CD4-positive, alpha-beta memory T cell (primary cell): Measurements from ENCODE around the gene MZT2A. TPM values are rescaled to one million over a fixed set of nuclear protein-coding genes. Genes with fewer than 3 reads are reported as not detected.
A peak's percentile ranks its signal among the peaks of the same experiment; 100 is the strongest.
"Not testable (repeated sequence)": the region's sequence is repeated elsewhere in the genome, so short reads cannot be mapped to it uniquely, and the experiment has no call there.

Experiments
- CTCF ChIA-PET: fragments of 350-600 bp; sonication (Branson Sonifier 250); formaldehyde crosslinking; loops from one replicate; lab custom pipeline; 2021; ENCODE audit warnings: inconsistent platforms; ENCODE audit not compliant: partially characterized antibody; lab: Charles Lee
- POLR2A ChIA-PET: fragments of 350-600 bp; sonication (Branson Sonifier 250); formaldehyde crosslinking; loops from one replicate; lab custom pipeline; 2021; ENCODE audit not compliant: partially characterized antibody; lab: Charles Lee
- DNase-seq, 5 donors: peaks; one replicate each; pipeline versions ENCODE4 v3.0.0 to v3.0.0-alpha.2; 2020 to 2022; ENCODE audit warnings: mixed read lengths in 1 of 5
- H3K27ac ChIP-seq: one replicate; pipeline ENCODE4 v1.7.0; 2013; ENCODE audit warnings: low read depth, low read length
- H3K27me3 ChIP-seq: 2 replicates; pipeline ENCODE4 v1.7.0; 2013; ENCODE audit warnings: mild to moderate bottlenecking, low read length, moderate library complexity; ENCODE audit not compliant: insufficient read depth
- H3K36me3 ChIP-seq: 2 replicates; pipeline ENCODE4 v1.7.0; 2013; ENCODE audit warnings: mild to moderate bottlenecking, low read length, moderate library complexity; ENCODE audit not compliant: insufficient read depth
- H3K4me1 ChIP-seq: 2 replicates; pipeline ENCODE4 v1.7.0; 2013; ENCODE audit warnings: mild to moderate bottlenecking, low read length, moderate library complexity; ENCODE audit not compliant: insufficient read depth
- H3K4me3 ChIP-seq, 2 donors: one replicate each; pipeline ENCODE4 v1.7.0; 2013; ENCODE audit warnings: low read length in 2 of 2, mild to moderate bottlenecking in 1 of 2
- H3K9me3 ChIP-seq, 2 donors: one replicate each; pipeline ENCODE4 v1.7.0; 2013; ENCODE audit warnings: low read length in 2 of 2, control low read depth in 1 of 2; ENCODE audit not compliant: control insufficient read depth in 1 of 2
- H3K27ac Mint-ChIP-seq, 7 donors: one replicate each; pipeline ENCODE4 v1.8.0; 2020 to 2021; ENCODE audit warnings: mixed read lengths in 7 of 7, mild to moderate bottlenecking in 6 of 7, inconsistent platforms in 3 of 7, moderate library complexity in 3 of 7
- H3K27me3 Mint-ChIP-seq, 2 donors: one replicate each; pipeline ENCODE4 v1.8.0; 2020 to 2021; ENCODE audit warnings: mixed read lengths in 2 of 2
- H3K36me3 Mint-ChIP-seq, 2 donors: one replicate each; pipeline ENCODE4 v1.8.0; 2020 to 2021; ENCODE audit warnings: mixed read lengths in 2 of 2, inconsistent platforms in 1 of 2, mild to moderate bottlenecking in 1 of 2
- H3K4me1 Mint-ChIP-seq, 4 donors: one replicate each; pipeline ENCODE4 v1.8.0; 2020 to 2021; ENCODE audit warnings: mixed read lengths in 4 of 4, mild to moderate bottlenecking in 1 of 4
- H3K4me3 Mint-ChIP-seq, 8 donors: one replicate each; pipeline ENCODE4 v1.8.0; 2020 to 2021; ENCODE audit warnings: mixed read lengths in 8 of 8, mild to moderate bottlenecking in 7 of 8, moderate library complexity in 6 of 8, inconsistent platforms in 3 of 8
- H3K9me3 Mint-ChIP-seq, 8 donors: one replicate each; pipeline ENCODE4 v1.8.0; 2020 to 2021; ENCODE audit warnings: mixed read lengths in 8 of 8, mild to moderate bottlenecking in 5 of 8, inconsistent platforms in 3 of 8, moderate library complexity in 1 of 8
- intact Hi-C: fragments of 100-400 bp; cut with micrococcal nuclease; formaldehyde crosslinking; loops from one replicate; pipeline ENCODE4 v1.15.1; 2023
- polyA plus RNA-seq, 2 donors: library from polyadenylated mRNA; unstranded; fragments of 300-500 nt; fragmentation: Illumina TruSeq; gene quantifications; one replicate each; pipeline ENCODE4 v1.2.3, GENCODE V29; 2021
- total RNA-seq, 2 experiments: library from RNA; stranded (reverse); gene quantifications; one replicate each; pipeline ENCODE4 v1.2.3, GENCODE V29; 2021

MZT2A gene
- total and polyA plus RNA-seq, 4 experiments from 2014 or later, result 97.6 to 126 (median 112) TPM

DNA sequence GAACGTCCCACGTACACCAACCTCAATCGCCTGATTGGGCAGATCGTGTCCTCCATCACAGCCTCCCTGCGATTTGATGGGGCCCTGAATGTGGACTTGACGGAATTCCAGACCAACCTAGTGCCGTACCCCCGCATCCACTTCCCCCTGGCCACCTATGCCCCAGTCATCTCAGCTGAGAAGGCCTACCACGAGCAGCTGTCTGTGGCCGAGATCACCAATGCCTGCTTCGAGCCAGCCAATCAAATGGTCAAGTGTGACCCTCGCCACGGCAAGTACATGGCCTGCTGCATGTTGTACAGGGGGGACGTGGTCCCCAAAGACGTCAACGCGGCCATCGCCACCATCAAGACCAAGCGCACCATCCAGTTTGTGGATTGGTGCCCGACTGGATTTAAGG lies 11.8 kb downstream of the MZT2A start:
- CTCF ChIA-PET, H3K27ac Mint-ChIP-seq, H3K4me1 ChIP-seq, H3K27ac ChIP-seq, H3K4me1 Mint-ChIP-seq, H3K9me3 ChIP-seq, H3K27me3 ChIP-seq, DNase-seq, H3K9me3 Mint-ChIP-seq, H3K4me3 ChIP-seq, H3K27me3 Mint-ChIP-seq, POLR2A ChIA-PET, H3K36me3 ChIP-seq, H3K4me3 Mint-ChIP-seq, intact Hi-C loops: not testable (repeated sequence)
- H3K36me3 Mint-ChIP-seq, result peaks cover 4 to 15% of the 10 kb centered on the region in 2 donors

DNA sequence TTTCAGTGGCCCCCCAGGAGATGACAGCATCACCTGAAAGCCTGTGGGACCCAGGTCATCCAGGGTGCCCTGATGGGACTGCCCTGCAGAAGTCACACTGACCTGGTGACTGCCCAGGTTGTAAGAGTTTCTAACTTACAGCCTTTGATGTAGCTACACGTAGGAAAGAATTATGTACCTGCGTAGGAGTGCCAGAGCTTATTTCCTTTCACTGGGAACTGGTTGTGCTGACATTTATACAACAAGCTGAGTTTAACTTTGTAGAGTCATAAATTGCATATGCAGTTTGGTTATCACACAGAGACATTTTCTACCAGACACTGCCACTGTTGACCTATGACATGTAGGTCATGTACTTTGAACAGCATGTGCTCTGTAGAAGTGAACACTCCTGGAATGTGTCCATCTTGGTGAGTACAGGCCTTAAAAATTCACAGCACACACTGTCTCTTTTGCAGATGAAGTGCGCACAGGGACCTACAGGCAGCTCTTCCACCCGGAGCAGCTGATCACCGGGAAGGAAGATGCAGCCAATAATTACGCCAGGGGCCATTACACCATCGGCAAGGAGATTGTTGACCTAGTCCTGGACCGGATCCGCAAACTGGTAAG lies 13.2 kb downstream of the MZT2A start:
- DNase-seq, H3K27ac ChIP-seq, H3K27me3 ChIP-seq, H3K9me3 Mint-ChIP-seq, H3K4me3 Mint-ChIP-seq, H3K4me3 ChIP-seq, intact Hi-C loops, H3K9me3 ChIP-seq, CTCF ChIA-PET, H3K4me1 ChIP-seq, POLR2A ChIA-PET, H3K27ac Mint-ChIP-seq, H3K36me3 ChIP-seq, H3K27me3 Mint-ChIP-seq, H3K4me1 Mint-ChIP-seq: not testable (repeated sequence)
- H3K36me3 Mint-ChIP-seq, result peaks cover 4 to 14% of the 10 kb centered on the region in 2 donors

DNA sequence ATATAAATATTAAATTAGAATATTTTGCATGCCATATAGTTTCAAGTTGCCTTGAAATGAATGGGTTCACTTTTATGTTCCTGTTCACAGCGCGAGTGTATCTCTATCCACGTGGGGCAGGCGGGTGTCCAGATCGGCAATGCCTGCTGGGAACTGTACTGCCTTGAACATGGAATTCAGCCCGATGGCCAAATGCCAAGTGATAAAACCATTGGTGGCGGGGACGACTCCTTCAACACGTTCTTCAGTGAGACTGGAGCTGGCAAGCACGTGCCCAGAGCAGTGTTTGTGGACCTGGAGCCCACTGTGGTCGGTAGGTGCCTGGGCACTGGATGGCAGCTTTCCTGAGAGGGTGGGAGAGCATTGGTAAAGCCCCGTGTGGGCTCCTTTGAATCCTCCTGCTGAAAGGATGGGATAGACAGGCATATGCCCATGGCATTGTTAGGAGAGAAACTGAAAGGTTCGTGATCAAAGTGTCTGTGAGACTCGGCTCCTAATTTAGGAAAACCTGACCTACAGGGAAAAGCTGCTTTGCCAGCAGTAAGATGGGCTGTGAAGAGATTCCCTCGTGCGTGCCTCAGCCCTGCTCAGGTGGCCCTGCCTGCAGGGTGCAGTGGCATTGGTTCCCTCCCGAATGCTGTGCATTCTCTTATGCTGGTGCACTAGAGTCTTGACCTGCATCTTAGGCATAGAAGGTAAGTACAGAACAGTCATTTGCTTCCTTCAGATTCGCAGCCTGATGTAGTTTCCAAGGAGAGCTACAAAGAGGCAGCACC lies 13.9 kb downstream of the MZT2A start:
- intact Hi-C loops, H3K27me3 Mint-ChIP-seq, H3K27me3 ChIP-seq, CTCF ChIA-PET, H3K9me3 ChIP-seq, POLR2A ChIA-PET, H3K4me1 Mint-ChIP-seq, H3K36me3 ChIP-seq, H3K27ac Mint-ChIP-seq, H3K4me3 ChIP-seq, H3K4me3 Mint-ChIP-seq, H3K4me1 ChIP-seq, H3K9me3 Mint-ChIP-seq, H3K27ac ChIP-seq, DNase-seq: not testable (repeated sequence)
- peaks cover 4 to 12% of the 10 kb centered on the region in 2 donors for H3K36me3 Mint-ChIP-seq

DNA sequence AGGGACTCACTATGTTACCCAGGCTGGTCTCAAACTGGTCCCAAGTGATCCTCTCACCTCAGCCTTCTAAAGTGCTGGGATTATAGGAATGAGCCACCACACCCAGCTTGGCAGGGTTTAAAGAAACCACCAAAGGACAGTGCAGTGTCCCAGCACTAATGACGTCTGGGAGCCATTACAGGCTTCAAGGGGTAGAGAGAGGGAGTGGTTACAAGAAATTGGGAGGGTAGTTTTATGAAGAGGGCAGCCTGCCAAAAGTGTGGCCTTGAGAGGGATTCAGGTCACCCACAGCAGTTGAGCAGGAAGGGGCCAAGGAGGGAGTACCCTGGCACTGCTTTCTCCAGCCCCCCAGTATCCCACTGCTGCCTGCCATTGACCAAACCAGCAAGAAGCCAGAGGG lies 15.0 kb downstream of the MZT2A start:
- POLR2A ChIA-PET, intact Hi-C loops, H3K27me3 Mint-ChIP-seq, H3K4me1 Mint-ChIP-seq, DNase-seq, H3K27ac ChIP-seq, H3K36me3 Mint-ChIP-seq, CTCF ChIA-PET, H3K36me3 ChIP-seq, H3K9me3 ChIP-seq, H3K4me3 Mint-ChIP-seq, H3K4me1 ChIP-seq, H3K27ac Mint-ChIP-seq, H3K27me3 ChIP-seq, H3K4me3 ChIP-seq, H3K9me3 Mint-ChIP-seq: not testable (repeated sequence)

DNA sequence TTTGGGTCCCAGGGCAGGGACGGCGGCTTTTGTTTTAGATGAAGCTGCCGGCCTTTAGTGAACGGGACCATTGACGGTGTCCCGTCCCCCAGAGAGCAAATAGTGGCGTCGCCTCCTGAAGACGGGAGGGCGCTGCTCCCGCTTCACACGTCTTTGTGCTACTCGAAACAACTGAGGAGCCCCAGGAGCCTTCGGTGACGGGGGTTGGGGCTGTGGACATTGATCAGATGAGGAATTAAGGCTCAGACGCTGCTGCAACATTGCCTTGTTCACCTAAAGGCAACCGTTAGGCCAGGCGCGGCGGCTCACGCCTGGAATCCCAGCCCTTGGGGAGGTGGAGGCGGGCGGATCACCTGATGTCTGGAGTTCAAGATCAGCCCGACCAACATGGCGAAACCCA lies 15.8 kb downstream of the MZT2A start:
- H3K9me3 ChIP-seq, POLR2A ChIA-PET, H3K27ac Mint-ChIP-seq, intact Hi-C loops, H3K27me3 ChIP-seq, H3K27ac ChIP-seq, H3K4me3 ChIP-seq, CTCF ChIA-PET, H3K27me3 Mint-ChIP-seq, H3K4me3 Mint-ChIP-seq, H3K36me3 Mint-ChIP-seq, DNase-seq, H3K36me3 ChIP-seq, H3K9me3 Mint-ChIP-seq, H3K4me1 Mint-ChIP-seq, H3K4me1 ChIP-seq: not testable (repeated sequence)

DNA sequence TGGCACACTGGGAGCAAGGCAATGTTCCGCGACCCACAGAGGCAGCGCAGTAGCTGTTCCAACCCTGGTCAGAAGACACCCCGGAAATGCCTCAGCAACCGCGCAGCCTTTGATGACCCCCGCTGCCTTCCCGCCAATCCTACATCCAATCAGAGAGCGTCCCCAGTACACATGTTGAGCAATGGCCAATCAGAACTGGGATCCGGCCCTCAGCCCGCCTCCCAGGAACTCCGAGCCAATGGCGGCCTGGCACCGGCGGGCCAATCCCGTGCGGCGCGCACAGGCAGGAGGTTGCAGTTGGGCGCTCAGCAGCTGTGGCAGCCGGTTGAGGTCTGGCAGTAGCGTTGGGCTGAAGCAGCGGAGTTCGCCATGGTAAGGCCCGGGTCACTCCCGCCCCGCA lies 16.4 kb downstream of the MZT2A start, which contains the start of gene TUBA3D:
TUBA3D (plus strand) TSS at position 289 of the 400 bp plus-strand sequence; CDS start at position 370, 81 bp downstream.
- Histone ChIP-seq H3K4me3 (no peak within 1 kb of the TSS), H3K9me3 (no peaks in the 10 kb centered on the region), H3K27ac (no peak within 1 kb of the TSS), H3K27me3 (no peaks in the 10 kb centered on the region), H3K4me1 (no peaks in the 10 kb centered on the region), H3K36me3 (no peaks in the 10 kb centered on the region)
- no peaks in the 10 kb centered on the region for H3K4me1 Mint-ChIP-seq
- CTCF ChIA-PET, result no interaction called here
- no peak for DNase-seq
- no peaks in the 10 kb centered on the region for H3K27me3 Mint-ChIP-seq
- no peak within 1 kb of the TSS for H3K27ac Mint-ChIP-seq
- no peaks in the 10 kb centered on the region for H3K9me3 Mint-ChIP-seq
- intact Hi-C loops, result no loop called here
- POLR2A ChIA-PET, result no interaction called here
- H3K36me3 Mint-ChIP-seq, result peaks cover 6% of the 10 kb centered on the region in 2 donors
- no peak within 1 kb of the TSS for H3K4me3 Mint-ChIP-seq

DNA sequence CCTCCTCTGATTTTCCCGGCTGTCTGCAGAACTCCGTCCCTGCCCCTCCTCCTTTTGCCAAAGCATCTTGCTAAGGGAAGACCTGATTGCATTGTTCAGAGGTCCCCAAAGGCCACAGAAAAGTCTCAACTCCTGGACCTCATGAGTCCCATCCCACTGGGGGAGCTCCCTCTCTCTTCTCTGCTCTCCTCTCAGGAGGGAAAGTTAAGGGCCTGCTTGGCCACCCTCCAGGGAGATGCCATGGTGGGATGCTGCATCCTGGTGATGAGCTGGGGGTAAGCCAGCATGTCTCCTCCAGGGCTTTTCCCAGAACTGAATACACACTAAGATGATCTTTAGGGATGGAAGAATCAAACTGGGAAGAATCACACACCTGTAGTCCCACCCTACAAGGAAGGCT lies 18.9 kb downstream of the MZT2A start:
- H3K4me1 Mint-ChIP-seq, H3K27ac ChIP-seq, H3K9me3 Mint-ChIP-seq, H3K4me3 Mint-ChIP-seq, H3K27me3 ChIP-seq, intact Hi-C loops, H3K9me3 ChIP-seq, POLR2A ChIA-PET, H3K4me3 ChIP-seq, H3K27me3 Mint-ChIP-seq, H3K4me1 ChIP-seq, H3K36me3 ChIP-seq, DNase-seq, H3K36me3 Mint-ChIP-seq: not testable (repeated sequence)
- peak overlapping the region in 1 of 7 donors; percentile 9 for H3K27ac Mint-ChIP-seq
- CTCF ChIA-PET, result interaction anchor here (0.6 kb wide), 1 partner anchor 8 kb away, joined by 3 read pairs; no protein-coding TSS in a partner anchor
